Activated CD8-positive, alpha-beta T cell treated with anti-CD3 and anti-CD28 coated beads for 36 hours (primary cell): ENCODE data around the gene MS4A6A. TPM values are rescaled to one million over a fixed set of nuclear protein-coding genes. Genes with fewer than 3 reads are reported as not detected.

Experiments
- ATAC-seq: fragments of 200-7000 bp; cut with Tn5 transposase; one replicate; pipeline ENCODE4 v1.10.0; 2021; ENCODE audit warnings: mild to moderate bottlenecking, moderate library complexity
- CTCF ChIA-PET: fragments of 350-600 bp; sonication (Branson Sonifier 250); formaldehyde crosslinking; loops from one replicate; lab custom pipeline; 2021; ENCODE audit warnings: antibody characterized with exemption; lab: Charles Lee
- POLR2A ChIA-PET: fragments of 350-600 bp; sonication (Branson Sonifier 250); formaldehyde crosslinking; loops from one replicate; lab custom pipeline; 2021; ENCODE audit warnings: antibody characterized with exemption; lab: Charles Lee
- DNase-seq: peaks from one replicate; pipeline ENCODE4 v3.0.0-alpha.2; 2020
- H3K27ac Mint-ChIP-seq: one replicate; pipeline ENCODE4 v1.8.0; 2021; ENCODE audit warnings: mild to moderate bottlenecking, mixed read lengths
- H3K27me3 Mint-ChIP-seq: one replicate; pipeline ENCODE4 v1.8.0; 2021; ENCODE audit warnings: mixed read lengths
- H3K36me3 Mint-ChIP-seq: one replicate; pipeline ENCODE4 v1.8.0; 2021; ENCODE audit warnings: low read depth, mixed read lengths
- H3K4me1 Mint-ChIP-seq: one replicate; pipeline ENCODE4 v1.8.0; 2021; ENCODE audit warnings: low read depth, mixed read lengths
- H3K4me3 Mint-ChIP-seq: one replicate; pipeline ENCODE4 v1.8.0; 2021; ENCODE audit warnings: mild to moderate bottlenecking, moderate library complexity, mixed read lengths
- H3K9me3 Mint-ChIP-seq: one replicate; pipeline ENCODE4 v1.8.0; 2021; ENCODE audit warnings: mixed read lengths
- intact Hi-C: fragments of 100-400 bp; cut with micrococcal nuclease; formaldehyde crosslinking; loops from one replicate; pipeline ENCODE4 v1.10.0; 2022
- total RNA-seq, 2 experiments: library from RNA; stranded (reverse); gene quantifications; one replicate each; pipeline ENCODE4 v1.2.3, GENCODE V29; 2021
- TF ChIP-seq, protein P1 (sequence below): fragments of 200-600 bp; IDR thresholded peaks from one replicate; pipeline ENCODE4 v1.8.0; 2022; ENCODE audit warnings: antibody characterized with exemption, mild to moderate bottlenecking

Gene MS4A6A
- total RNA-seq, 2 experiments from 2014 or later = not detected

DNA sequence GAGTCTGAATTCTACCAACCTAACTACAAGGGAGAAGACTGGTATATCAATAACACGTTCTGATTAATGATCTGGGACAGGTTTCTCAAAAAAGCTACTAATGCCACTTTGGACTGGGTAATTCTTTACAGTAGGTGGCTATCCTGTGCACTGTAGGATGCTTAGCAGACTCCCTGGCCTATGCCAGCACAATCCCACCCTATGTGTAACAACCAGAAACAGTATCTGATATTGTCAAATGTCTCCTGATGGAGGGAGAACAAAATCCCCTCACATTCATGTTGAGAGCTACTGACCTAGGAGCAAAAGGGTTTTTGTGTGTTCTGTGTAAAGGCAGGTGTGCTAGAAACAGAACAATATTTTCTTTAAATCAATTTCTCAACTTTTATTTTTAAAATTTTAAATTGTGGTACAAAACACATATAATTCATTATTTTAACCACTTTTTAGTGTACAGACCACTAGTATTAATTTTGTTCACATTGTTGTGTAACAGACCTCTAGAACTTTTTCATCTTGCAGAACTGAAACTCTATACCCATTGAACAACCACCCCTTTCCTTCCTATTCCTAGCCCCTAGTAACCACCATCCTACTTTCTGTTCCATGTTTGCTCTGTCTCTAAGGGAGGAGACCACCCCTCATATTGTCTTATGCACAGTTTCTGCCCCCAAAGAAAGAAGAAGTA, 2.1 kb upstream of the MS4A6A start:
- CTCF ChIA-PET = interaction anchor here (1.1 to 1.5 kb wide), 2 partner anchors 11 to 16 kb away, joined by 3 to 6 read pairs; no protein-coding TSS in a partner anchor
- Mint-ChIP-seq H3K4me3 (no peak overlapping the region), H3K27ac (no peak overlapping the region)

DNA sequence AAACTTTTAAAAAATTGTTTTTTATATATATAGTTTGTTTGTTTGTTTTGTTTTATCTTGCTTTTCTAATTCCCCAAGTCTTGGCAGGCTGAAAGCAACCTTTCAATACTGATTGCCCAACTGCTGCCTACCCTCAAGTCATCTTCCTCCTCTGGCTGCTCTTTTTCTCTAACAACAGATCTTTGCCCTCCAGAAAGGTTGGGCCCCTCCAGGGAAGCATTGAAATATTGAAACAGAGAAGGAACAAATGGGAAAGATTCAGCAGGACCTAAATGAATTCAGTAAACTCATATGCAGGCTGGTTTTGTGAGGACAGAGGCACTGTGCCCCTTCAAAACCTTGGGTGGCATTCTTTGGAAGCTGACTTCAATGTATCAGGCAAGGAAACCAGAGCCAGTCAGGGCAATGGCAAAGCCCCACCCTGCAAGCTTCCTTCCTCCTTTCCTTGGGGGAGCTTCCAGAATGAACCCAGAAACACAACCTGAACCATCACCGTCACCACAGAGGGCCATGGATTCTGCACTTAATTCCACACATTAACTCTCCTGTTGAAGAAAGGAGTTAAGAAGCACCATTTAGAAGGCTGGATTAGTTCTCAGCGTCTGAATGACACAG, 815 bp upstream of the MS4A6A start:
- Mint-ChIP-seq H3K27ac (no peak overlapping the region), H3K36me3 (no peaks in the 10 kb centered on the region), H3K27me3 (peaks cover 31% of the 10 kb centered on the region), H3K9me3 (peaks cover 7% of the 10 kb centered on the region), H3K4me1 (no peaks in the 10 kb centered on the region), H3K4me3 (no peak overlapping the region)
- TF ChIP-seq, protein P1, sequence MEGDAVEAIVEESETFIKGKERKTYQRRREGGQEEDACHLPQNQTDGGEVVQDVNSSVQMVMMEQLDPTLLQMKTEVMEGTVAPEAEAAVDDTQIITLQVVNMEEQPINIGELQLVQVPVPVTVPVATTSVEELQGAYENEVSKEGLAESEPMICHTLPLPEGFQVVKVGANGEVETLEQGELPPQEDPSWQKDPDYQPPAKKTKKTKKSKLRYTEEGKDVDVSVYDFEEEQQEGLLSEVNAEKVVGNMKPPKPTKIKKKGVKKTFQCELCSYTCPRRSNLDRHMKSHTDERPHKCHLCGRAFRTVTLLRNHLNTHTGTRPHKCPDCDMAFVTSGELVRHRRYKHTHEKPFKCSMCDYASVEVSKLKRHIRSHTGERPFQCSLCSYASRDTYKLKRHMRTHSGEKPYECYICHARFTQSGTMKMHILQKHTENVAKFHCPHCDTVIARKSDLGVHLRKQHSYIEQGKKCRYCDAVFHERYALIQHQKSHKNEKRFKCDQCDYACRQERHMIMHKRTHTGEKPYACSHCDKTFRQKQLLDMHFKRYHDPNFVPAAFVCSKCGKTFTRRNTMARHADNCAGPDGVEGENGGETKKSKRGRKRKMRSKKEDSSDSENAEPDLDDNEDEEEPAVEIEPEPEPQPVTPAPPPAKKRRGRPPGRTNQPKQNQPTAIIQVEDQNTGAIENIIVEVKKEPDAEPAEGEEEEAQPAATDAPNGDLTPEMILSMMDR = no peak
- intact Hi-C loops = no loop called here
- ChIA-PET CTCF (interaction anchor here (1.1 to 1.5 kb wide), 3 partner anchors 10 to 15 kb away, joined by 3 to 6 read pairs (median 4); no protein-coding TSS in a partner anchor), POLR2A (no interaction called here)
- DNase-seq = no peak
- no peak for ATAC-seq

More for the DNA sequence above, 2.1 kb upstream of the MS4A6A start:
- DNase-seq (no peak), ATAC-seq (no peak)
- POLR2A ChIA-PET = no interaction called here
- intact Hi-C loops = no loop called here
- Mint-ChIP-seq H3K9me3 (peaks cover 7% of the 10 kb centered on the region), H3K4me1 (no peaks in the 10 kb centered on the region), H3K27me3 (peaks cover 21% of the 10 kb centered on the region), H3K36me3 (no peaks in the 10 kb centered on the region)
- TF ChIP-seq, protein P1 = no peak

DNA sequence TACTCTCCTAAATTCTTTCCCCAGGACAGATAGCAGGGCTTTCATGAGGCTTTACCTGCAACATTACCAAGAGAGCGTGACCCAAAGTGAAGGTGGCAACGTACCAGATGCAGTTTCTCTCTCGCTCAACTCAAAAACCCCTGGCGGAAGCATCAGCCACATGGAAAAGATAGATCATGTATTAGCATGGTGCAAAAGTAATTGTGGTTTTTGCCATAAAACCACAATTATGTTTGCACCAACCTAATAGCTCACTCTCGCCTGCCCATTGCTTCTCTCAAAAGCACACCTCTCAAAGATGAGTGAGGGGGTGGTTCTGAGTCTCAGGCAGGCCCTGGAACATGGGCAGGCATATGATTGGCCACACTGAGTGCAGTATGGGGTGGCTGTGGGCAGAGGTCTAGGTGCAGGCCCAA, 7.0 kb downstream of the MS4A6A start:
- peak; percentile 63 for DNase-seq
- no peak overlapping the region for H3K4me3 Mint-ChIP-seq
- peaks cover 18% of the 10 kb centered on the region for H3K4me1 Mint-ChIP-seq
- ATAC-seq = peak; percentile 90
- ChIA-PET CTCF (no interaction called here), POLR2A (no interaction called here)
- TF ChIP-seq, protein P1 = no peak
- no peaks in the 10 kb centered on the region for H3K9me3 Mint-ChIP-seq
- peak overlapping the region; percentile 29 for H3K27ac Mint-ChIP-seq
- H3K27me3 Mint-ChIP-seq = peaks cover 32% of the 10 kb centered on the region
- intact Hi-C loops = no loop called here
- H3K36me3 Mint-ChIP-seq = no peaks in the 10 kb centered on the region

DNA sequence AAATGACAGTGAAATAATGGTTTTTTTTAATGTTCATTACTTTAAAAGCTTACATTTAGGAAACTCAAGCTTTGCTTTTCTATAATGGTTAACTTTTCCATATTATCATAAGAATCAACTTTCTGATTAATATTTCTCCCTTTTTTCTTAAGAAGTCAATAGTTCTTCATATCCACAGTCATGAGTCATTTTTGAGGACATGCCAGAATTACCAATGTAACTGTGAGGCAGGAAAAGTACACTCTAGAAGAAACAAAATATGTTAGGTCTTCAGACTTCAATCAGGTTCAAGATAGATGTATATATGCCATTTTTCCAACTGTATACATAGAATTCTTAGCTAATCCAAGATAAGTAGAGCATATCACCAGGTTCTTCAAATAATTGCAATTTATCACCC, 10.9 kb downstream of the MS4A6A start:
- ATAC-seq (no peak), DNase-seq (no peak)
- TF ChIP-seq, protein P1 = no peak
- Mint-ChIP-seq H3K27ac (no peak overlapping the region), H3K4me3 (no peak overlapping the region), H3K27me3 (peaks cover 24% of the 10 kb centered on the region), H3K4me1 (peaks cover 18% of the 10 kb centered on the region), H3K36me3 (no peaks in the 10 kb centered on the region), H3K9me3 (peaks cover 16% of the 10 kb centered on the region)
- intact Hi-C loops = no loop called here
- ChIA-PET POLR2A (no interaction called here), CTCF (interaction anchor here (1.2 to 1.7 kb wide), 2 partner anchors 21 to 79 kb away, joined by 3 to 6 read pairs; no protein-coding TSS in a partner anchor)

DNA sequence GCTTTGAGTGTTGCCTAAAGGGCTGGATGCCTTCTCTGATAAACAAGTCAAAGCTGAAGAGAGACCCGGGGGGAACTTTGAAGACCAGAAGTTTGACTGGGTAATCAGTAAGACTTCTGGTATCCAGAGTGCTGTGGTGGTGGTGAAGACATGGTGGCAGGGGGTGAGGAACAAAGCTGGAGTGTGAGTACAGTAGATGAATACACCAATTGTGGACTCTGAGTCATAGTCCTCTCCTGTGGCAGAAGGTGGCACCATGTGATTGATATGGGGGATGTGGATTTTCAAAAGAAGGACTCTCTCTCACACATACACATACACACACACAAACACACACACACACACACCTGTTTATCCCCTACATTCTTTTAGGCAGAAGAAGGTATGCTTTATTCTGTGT, 12.3 kb downstream of the MS4A6A start:
- TF ChIP-seq, protein P1 = no peak
- no peak overlapping the region for H3K4me3 Mint-ChIP-seq

More for the DNA sequence above, 12.3 kb downstream of the MS4A6A start:
- Mint-ChIP-seq H3K9me3 (peaks cover 16% of the 10 kb centered on the region), H3K36me3 (no peaks in the 10 kb centered on the region), H3K27me3 (peaks cover 32% of the 10 kb centered on the region), H3K27ac (no peak overlapping the region), H3K4me1 (peaks cover 7% of the 10 kb centered on the region)
- ATAC-seq = no peak
- intact Hi-C loops = no loop called here
- CTCF ChIA-PET = interaction anchor here (0.9 to 1.0 kb wide), 2 partner anchors 11 to 32 kb away, joined by 3 read pairs; no protein-coding TSS in a partner anchor
- POLR2A ChIA-PET = no interaction called here
- DNase-seq = no peak
